B cell (primary cell): ENCODE data around the gene FBXW4. TPM values are rescaled to one million over a fixed set of nuclear protein-coding genes. Genes with fewer than 3 reads are reported as not detected.

Experiments
- ATAC-seq: fragments of 200-7000 bp; cut with Tn5 transposase; one replicate; pipeline ENCODE4 v1.10.0; 2021; ENCODE audit warnings: low read depth, mild to moderate bottlenecking, moderate number of reproducible peaks, moderate library complexity
- CTCF ChIA-PET: fragments of 350-600 bp; sonication (Branson Sonifier 250); formaldehyde crosslinking; loops from one replicate; lab custom pipeline; 2021; ENCODE audit warnings: antibody characterized with exemption, inconsistent platforms; lab: Charles Lee
- POLR2A ChIA-PET: fragments of 350-600 bp; sonication (Branson Sonifier 250); formaldehyde crosslinking; loops from one replicate; lab custom pipeline; 2021; ENCODE audit warnings: antibody characterized with exemption; lab: Charles Lee
- DNase-seq: peaks from one replicate; pipeline ENCODE4 v3.0.0; 2013
- H2AFZ ChIP-seq: 2 replicates; pipeline ENCODE4 v1.6.1; 2012; ENCODE audit warnings: mild to moderate bottlenecking, low read depth, low read length; ENCODE audit not compliant: insufficient read depth, poor library complexity, severe bottlenecking
- H3K27ac ChIP-seq, 2 donors: 1 replicate in 1 of 2; 2 replicates in 1 of 2; pipeline ENCODE4 v1.5.1; 2012 to 2013; ENCODE audit warnings: low read length in 2 of 2, mild to moderate bottlenecking in 2 of 2, moderate library complexity in 1 of 2
- H3K27me3 ChIP-seq, 4 experiments: fragments of 200-600 bp in 1 of 4; sonication (generic) in 1 of 4; replicated peaks in 1 of 4; 1 replicate in 2 of 4; 2 replicates in 2 of 4; pipeline versions ENCODE4 v1.6.1 to v1.7.0; 2013 to 2016; ENCODE audit warnings: low read length in 3 of 4, mild to moderate bottlenecking in 2 of 4, mixed read lengths in 1 of 4, moderate library complexity in 1 of 4; ENCODE audit not compliant: insufficient read depth in 4 of 4, control insufficient read depth in 3 of 4; ENCODE audit errors: control extremely low read depth in 1 of 4
- H3K36me3 ChIP-seq, 2 experiments: replicated peaks in 1 of 2; 1 replicate in 1 of 2; 2 replicates in 1 of 2; pipeline versions ENCODE4 v1.6.1 to v1.7.1; 2013; ENCODE audit warnings: low read length in 1 of 2; ENCODE audit not compliant: insufficient read depth in 2 of 2, control insufficient read depth in 1 of 2; ENCODE audit errors: control extremely low read depth in 1 of 2, extremely low read depth in 1 of 2
- H3K4me1 ChIP-seq, 2 donors: fragments of 200-600 bp in 1 of 2; sonication (generic) in 1 of 2; 1 replicate in 1 of 2; 2 replicates in 1 of 2; pipeline versions ENCODE4 v1.5.1 to v1.6.1; 2013 to 2017; ENCODE audit warnings: low read length in 2 of 2; ENCODE audit not compliant: control insufficient read depth in 2 of 2, insufficient read depth in 2 of 2
- H3K4me2 ChIP-seq: replicated peaks from 2 replicates; pipeline ENCODE3; 2012; ENCODE audit warnings: mild to moderate bottlenecking, low read depth, low read length; ENCODE audit not compliant: poor library complexity, severe bottlenecking
- H3K4me3 ChIP-seq, 5 experiments: fragments of 200-600 bp in 1 of 5; sonication (generic) in 1 of 5; 1 replicate in 3 of 5; 2 replicates in 2 of 5; pipeline versions ENCODE4 v1.5.1 to v1.7.0; 2011 to 2016; ENCODE audit warnings: low read length in 4 of 5, mild to moderate bottlenecking in 4 of 5, low read depth in 2 of 5, control low read depth in 1 of 5, moderate library complexity in 1 of 5; ENCODE audit not compliant: insufficient read depth in 1 of 5; ENCODE audit errors: control extremely low read depth in 1 of 5, extremely low read depth in 1 of 5
- H3K79me2 ChIP-seq: fragments of 200-600 bp; sonication (generic); one replicate; pipeline ENCODE4 v1.6.0; 2016; ENCODE audit warnings: low read length; ENCODE audit not compliant: control insufficient read depth, insufficient read depth
- H3K9ac ChIP-seq: fragments of 200-600 bp; sonication (generic); 2 replicates; pipeline ENCODE4 v1.6.1; 2017; ENCODE audit warnings: mild to moderate bottlenecking, low read length, moderate library complexity
- H3K9me3 ChIP-seq, 3 donors: one replicate each; pipeline versions ENCODE4 v1.6.1 to v1.7.1; 2013; ENCODE audit warnings: low read length in 2 of 3; ENCODE audit not compliant: control insufficient read depth in 2 of 3, insufficient read depth in 1 of 3; ENCODE audit errors: control extremely low read depth in 1 of 3
- H4K20me1 ChIP-seq: 2 replicates; pipeline ENCODE4 v1.6.0; 2012; ENCODE audit warnings: mild to moderate bottlenecking, low read length; ENCODE audit not compliant: insufficient read depth, control insufficient read depth, poor library complexity, severe bottlenecking
- H3K27ac Mint-ChIP-seq: one replicate; pipeline ENCODE4 v1.8.0; 2021; ENCODE audit warnings: mixed read lengths
- H3K27me3 Mint-ChIP-seq: one replicate; pipeline ENCODE4 v1.8.0; 2021; ENCODE audit warnings: mixed read lengths
- H3K4me1 Mint-ChIP-seq: one replicate; pipeline ENCODE4 v1.8.0; 2021; ENCODE audit warnings: mixed read lengths
- H3K4me3 Mint-ChIP-seq: one replicate; pipeline ENCODE4 v1.8.0; 2021; ENCODE audit warnings: mixed read lengths
- H3K9me3 Mint-ChIP-seq: one replicate; pipeline ENCODE4 v1.8.0; 2022; ENCODE audit warnings: mixed read lengths; ENCODE audit not compliant: insufficient read depth
- CTCF ChIP-seq: fragments of 200-600 bp; IDR thresholded peaks from one replicate; pipeline ENCODE4 v1.8.0; 2022; ENCODE audit warnings: antibody characterized with exemption, mild to moderate bottlenecking
- EZH2 ChIP-seq: IDR thresholded peaks from 2 replicates; pipeline ENCODE4 v1.6.1; 2012; ENCODE audit warnings: borderline replicate concordance, low read depth, mild to moderate bottlenecking, moderate library complexity, low read length; ENCODE audit not compliant: insufficient read depth, poor library complexity, severe bottlenecking
- WGBS: methylation state at CpG from one replicate; pipeline ENCODE4 v1.1.5; 2013; ENCODE audit warnings: missing lambda C conversion rate; ENCODE audit not compliant: insufficient coverage; 5-methylcytosine and 5-hydroxymethylcytosine counted together
- intact Hi-C: fragments of 100-400 bp; cut with micrococcal nuclease; formaldehyde crosslinking; loops from one replicate; pipeline ENCODE4 v1.10.0; 2022
- polyA plus RNA-seq: library from polyadenylated mRNA; depleted of rRNA; stranded (reverse); fragments of >200 nt; gene quantifications from 2 replicates; pipeline ENCODE4 v1.2.3, GENCODE V29; 2012
- total RNA-seq, 2 donors: library from RNA; stranded (reverse); fragments of 120-200 nt in 1 of 2; gene quantifications; 1 replicate in 1 of 2; 2 replicates in 1 of 2; pipeline versions ENCODE4 v1.2.3 to v1.2.4, GENCODE V29; 2013 to 2022

The FBXW4 gene
- total and polyA plus RNA-seq, 2 donors (not counting 1 experiment from before 2014, with no cell fraction given), result 72.9 to 99.6 TPM

DNA sequence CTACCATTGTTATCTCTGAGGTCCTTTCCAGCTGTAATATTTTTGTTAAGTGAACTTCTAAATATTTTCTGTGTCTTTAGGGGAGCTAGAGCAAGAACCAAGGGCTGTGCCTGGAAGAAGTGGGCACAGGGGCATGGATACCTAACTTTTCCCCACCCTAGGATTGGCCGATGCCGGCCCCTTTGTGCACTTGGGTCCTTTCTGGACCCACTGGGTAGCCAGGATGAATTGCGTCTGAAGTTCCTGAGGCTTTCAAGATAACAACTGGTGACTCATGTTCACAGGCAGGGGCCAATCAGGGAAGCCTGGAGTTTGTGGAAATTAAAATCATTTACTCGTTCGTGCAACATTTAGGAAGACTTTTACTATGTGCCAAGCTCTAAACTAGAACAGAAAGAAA lies 106.1 kb downstream of the FBXW4 start:
- Histone ChIP-seq H3K4me2 (peak overlapping the region; percentile 83), H3K4me3 (peak overlapping the region in 1 of 5 experiments; percentile 91), H3K27ac (peak overlapping the region in 1 of 2 donors; percentile 86), H3K9me3 (no peaks in the 10 kb centered on the region), H4K20me1 (no peaks in the 10 kb centered on the region), H3K4me1 (peaks cover 15 to 19% of the 10 kb centered on the region in 2 donors), H2AFZ (peak overlapping the region; percentile 98), H3K79me2 (peaks cover 17% of the 10 kb centered on the region), H3K9ac (peak overlapping the region; percentile 92), H3K36me3 (peaks cover under 1 to 2% of the 10 kb centered on the region in 2 experiments), H3K27me3 (no peaks in the 10 kb centered on the region)
- DNase-seq (no peak), ATAC-seq (no peak)
- Mint-ChIP-seq H3K4me1 (peaks cover 21% of the 10 kb centered on the region), H3K4me3 (peak overlapping the region; percentile 96), H3K27ac (no peak overlapping the region), H3K27me3 (no peaks in the 10 kb centered on the region), H3K9me3 (no peaks in the 10 kb centered on the region)
- ChIA-PET CTCF (no interaction called here), POLR2A (no interaction called here)
- no peak for TF ChIP-seq CTCF
- no peak for TF ChIP-seq EZH2
- intact Hi-C loops, result loop anchor here (2.0 to 5.0 kb wide), 3 partner anchors 103 to 236 kb away; partner anchors contain the start of gene NPM3
- WGBS, result 93% methylated on average over 3 of the region's 5 CpGs
